GM21825 (cell line): ENCODE data around the gene MAML3.

Experiments used
- ATAC-seq: cut with Tn5 transposase; IDR thresholded peaks from one replicate; pipeline ENCODE4 v1.9.1; 2021; ENCODE audit warnings: mild to moderate bottlenecking, moderate library complexity; ENCODE audit not compliant: unreplicated experiment

The MAML3 gene

DNA sequence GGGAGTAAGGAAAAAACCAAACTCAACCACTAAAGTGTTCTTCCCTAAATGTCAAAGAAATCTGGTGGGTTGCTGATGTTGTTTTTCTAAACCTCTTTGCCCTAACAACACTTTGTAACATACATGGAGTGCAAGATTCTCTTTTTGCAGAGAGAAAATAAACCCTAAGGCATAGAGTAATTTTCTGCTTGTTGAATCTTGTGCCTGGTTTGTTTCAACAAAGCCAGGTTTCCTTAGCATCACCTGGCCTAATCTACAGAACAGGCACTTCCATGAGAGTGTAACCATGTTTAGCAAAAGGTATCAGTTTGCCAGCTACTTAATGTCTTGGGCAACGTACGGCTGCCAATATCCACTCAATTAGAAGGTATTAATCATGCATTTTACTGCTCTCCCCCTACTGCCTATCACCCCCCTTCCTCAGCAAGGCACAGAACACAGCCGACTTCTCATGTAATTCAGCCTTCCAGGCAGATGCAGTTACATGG lies 219.2 kb downstream of the MAML3 start:
- ATAC-seq = no peak

DNA sequence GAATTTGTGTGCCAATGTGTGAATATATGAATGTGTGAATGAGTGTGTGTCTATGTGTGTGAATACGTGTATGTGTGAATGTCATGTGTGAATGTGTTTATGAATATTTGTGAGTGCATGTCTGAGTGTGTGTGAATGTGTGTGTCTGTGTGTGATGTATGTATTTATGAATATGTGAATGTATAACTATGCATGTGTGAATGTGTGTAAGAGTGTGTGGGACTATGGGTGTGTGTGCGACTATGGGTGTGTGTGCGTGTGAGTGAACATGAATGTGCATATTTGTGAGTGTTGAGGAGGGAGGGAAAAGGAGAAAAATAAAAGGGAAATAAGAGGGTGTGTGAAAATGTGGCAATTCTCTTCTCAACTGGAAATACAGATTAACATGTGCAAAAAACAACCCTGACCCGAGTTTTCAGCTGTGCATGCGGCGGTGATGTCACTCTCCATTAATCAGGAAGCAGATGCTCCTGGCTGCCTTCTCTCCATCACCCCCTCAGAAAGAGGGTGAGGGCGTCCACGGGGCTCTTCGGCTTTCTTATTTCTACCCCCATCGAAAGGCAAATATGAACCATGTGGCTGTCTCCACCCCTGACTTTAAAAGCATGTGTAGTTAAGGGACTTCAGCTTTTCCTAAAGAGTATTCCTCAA lies 219.8 kb downstream of the MAML3 start:
- no peak for ATAC-seq

DNA sequence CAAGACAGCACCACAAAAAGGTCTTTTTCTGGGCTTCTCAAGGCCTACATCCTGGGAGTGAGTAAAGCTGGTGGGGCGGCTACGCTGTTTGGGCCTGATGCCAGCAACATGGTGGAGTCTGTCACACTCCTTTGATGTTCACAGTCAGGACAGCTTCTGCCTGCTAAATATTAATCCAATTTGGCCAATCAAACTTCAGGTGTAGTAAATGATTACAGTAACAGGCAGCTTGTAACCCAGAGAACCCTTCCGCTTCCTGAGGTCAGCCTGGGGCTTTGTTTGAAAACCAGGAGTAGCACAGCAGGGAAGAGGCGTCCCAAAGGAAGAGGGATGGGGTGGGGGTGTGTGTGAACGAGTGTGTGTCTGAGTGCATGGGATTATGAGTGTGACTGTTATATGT lies 220.4 kb downstream of the MAML3 start:
- ATAC-seq = no peak

DNA sequence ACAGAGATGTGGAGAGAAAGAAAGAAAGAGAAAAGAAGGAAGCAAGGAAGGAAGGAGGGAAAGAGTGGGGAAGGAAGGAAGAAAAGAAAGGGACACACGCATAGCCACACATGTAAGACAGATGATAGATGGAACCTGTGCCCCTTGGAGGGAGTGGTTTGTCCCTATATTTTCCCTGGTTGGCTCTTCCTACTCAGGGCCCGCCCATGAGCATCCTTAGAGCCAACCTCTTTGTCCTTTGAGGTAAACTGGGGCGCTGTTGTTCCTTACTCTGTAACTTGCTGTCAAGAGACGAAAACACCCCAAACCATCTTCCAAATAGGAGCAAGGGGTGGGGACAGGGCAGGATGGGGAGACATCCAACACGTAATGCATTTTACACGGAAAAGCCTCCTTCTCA lies 220.9 kb downstream of the MAML3 start:
- no peak for ATAC-seq

DNA sequence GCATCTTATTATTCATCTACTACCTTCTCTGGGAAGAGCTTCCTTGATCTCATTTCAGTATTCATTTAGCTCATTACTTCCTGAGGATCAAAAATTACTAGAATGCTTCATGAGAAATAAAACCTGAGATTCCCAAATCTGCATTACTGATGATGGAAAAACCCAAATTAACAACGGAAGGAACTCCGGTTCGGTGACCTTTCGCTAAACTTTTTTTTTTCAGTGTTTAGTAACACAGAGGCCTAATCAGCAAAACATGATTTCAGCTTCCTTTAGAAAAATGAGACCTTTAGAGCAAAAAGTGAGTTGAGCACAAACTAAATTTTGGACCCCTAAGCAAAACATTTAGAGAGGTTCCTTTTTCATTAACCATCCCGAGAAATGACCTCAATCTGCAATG lies 229.2 kb downstream of the MAML3 start:
- ATAC-seq = no peak

DNA sequence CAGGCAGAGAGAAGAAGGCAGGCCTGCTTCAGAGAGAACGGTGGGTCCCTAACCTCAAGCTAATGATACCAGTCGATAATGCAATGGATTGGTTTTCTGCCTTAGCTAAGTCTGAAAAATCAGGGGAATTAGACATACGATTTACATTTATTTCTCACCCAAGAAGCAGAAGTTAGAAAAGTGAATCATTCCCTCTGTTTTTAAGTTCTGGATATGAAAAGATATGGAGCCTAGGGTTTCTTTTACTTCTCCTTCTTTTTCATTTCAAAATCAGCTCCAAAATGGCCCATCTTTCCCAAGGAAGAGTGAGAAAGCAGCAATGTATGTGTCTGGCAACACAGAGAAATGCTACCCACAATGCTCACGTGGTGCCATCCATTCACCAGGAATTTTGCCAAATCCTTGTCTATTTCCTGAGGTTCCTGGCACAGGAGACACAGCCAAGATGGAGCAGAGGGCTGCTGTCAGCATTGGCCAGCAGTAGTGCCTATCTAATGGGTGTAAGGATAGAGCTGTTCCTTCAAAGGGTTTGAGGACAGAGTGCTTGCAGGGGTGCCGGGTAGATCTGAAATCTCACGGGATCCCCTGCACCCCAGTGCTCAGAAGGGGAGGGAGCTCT lies 231.5 kb downstream of the MAML3 start:
- ATAC-seq = no peak

DNA sequence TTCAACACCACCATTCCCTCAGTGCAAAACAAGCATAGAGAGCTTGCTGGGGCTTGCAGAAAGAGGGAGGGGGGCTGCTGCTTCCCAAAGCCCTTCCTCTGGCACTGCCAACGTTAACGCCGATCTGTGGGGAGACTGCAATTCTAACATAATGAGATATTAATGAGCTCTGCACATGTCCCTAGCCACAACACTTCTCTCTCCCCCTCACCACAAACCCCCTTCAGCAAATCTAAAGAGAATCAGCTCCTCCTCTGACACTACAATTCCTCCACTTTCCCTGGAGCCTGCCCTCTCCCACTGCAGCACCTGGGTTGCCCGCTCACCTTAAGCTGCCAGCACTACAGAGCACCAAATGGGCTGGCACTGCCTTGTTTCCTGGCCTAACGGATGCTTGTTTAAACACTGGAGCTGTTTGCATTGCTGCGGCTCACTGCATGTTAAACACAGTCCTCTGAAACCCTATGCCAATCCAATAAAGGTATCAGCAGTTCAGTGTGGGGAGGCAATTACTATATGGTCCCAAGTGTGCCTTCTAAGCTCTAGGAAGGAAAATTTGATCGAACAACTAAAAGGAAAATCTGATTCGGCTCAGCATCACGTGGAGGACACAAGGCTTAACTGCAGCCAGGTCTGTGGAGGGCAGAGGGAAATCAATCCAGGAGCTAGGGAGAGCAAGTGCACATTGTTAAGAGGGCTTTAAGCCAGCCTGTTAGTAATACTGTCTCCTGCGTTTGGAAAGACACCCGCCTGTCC lies 232.4 kb downstream of the MAML3 start:
- no peak for ATAC-seq

DNA sequence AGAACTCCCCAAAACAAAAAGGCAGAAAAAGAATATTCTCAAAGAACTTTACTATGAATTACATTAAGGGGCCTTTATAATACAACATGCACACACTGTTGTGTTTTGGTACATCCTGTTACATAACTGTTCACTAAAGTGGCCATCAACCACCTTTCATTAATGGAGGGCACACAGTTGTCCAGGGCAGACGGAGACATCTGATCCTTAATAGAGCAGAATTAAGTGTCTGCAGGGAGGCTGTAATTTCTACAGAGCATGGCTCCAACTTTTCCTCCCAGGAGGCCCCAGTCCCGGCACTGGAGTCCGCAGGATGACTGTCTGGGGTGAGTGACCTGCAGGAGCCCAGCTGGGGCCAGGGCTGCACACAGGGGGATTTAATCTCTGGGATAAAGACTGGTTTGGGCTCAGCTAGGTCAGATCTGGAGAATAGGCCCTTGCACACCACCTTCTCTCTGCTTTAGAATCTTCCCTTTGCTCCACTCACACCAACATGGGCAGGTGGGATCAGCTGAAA lies 233.4 kb downstream of the MAML3 start:
- no peak for ATAC-seq

DNA sequence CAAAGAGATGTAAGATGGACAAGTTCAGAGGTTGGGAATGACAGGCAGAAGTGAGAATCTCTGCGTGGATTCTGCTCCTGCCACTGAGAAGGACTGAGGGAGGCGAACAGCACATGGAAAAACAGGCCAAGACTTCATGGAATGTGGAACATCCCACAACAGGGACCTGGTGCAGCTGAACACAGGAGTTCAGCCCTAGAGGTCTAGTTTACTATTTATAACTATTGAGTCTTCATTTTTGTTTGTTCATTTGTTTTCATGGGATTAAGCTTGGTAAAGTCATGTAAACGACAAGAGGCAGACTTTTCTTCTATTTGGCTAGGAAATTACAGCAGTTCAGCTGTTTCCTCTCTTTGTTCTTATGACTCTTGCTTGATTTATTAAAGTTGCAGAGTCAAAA lies 234.5 kb downstream of the MAML3 start:
- ATAC-seq = no peak

DNA sequence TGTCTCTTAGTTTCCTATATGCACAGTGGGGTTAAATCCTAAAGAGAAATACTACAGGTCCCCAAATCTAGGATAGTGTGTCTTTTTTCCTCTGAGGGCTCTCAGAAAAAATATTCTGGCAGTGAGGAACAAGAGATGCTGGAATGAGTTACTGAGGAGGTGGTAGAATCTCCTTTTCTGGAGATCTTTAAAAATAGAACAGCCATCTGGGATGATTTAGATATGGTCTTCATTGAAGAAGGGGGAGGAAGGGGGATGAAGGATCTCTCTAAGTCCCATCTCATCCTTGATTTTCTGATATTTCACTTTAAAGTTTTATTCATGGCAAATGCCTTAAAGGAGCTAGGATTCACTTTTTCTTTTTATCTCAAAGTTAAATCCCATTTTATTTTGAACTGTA lies 235.0 kb downstream of the MAML3 start:
- no peak for ATAC-seq

DNA sequence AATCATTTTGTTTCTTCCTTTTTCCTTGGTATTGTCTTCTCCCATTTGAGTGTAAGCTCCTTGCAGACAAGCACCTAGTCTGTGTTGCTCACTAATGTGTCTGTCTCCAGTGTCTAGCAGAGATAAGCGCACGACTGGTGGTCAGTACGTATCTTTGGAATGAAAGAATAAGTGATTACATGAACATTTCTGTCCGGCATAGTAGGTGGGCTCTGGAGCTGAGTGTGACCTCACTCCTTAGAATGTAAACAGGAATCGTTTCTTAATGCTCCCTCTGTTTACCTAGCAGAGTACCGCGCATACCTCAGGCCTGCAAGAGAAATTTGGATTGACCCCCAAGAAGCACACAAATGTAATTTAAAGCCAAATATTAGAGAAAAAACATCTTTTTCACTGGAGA lies 235.4 kb downstream of the MAML3 start:
- ATAC-seq = no peak

DNA sequence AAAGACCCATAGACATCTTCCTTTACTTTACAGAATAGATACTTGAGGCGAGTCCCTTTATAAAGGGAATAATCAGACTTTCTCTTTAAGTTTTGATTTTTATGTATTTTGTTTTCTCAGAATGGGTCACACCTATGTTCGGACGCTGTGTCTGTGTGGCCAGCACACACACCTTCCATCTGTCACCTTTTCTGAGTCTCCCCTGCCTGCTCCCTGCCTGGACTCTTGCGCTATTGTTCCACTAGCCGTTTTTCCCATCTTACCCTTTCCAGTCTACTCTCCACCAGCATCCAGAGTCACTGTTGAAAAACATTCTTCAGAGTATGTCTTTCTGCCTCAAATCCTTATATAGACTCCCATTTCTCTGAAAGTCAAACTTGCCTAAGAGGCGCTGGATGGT lies 236.1 kb downstream of the MAML3 start:
- ATAC-seq = no peak

DNA sequence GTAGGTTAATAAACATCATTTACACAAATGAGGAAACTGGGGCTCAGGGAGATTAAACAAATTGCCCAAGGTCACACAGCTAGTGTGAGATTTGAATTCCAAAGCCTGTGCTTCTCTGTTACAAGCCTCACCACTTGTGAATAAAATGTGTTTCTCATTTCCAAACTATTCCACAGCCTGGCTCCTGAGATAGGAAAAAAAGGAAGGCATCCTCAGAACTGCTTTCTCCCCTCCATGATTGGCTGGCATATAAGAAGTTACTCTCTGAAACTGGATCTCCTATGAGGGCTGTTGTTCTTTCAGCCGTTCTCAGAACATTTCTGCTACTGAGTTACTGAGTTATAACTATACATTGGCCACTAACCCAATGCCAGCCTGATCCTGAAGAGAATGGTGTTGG lies 237.9 kb downstream of the MAML3 start:
- ATAC-seq = no peak

DNA sequence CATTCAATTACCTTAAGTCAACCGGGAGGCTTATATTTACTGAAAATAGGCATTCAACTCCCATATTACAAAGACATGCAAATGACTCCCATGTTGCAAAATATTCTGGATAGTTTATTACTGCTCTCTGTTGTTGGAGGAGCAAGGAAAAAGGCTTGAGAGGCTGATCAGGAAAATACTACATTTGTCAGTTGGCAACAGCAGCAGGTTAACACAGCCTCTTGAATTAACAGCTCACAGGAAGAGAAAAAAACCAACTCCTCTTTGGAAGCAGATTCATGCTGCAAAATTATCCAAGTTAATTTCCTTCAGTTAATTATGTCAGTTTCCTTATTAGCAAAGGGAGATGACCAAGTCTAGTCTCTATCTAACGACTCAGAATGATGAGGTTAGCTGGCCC lies 238.9 kb downstream of the MAML3 start:
- no peak for ATAC-seq

DNA sequence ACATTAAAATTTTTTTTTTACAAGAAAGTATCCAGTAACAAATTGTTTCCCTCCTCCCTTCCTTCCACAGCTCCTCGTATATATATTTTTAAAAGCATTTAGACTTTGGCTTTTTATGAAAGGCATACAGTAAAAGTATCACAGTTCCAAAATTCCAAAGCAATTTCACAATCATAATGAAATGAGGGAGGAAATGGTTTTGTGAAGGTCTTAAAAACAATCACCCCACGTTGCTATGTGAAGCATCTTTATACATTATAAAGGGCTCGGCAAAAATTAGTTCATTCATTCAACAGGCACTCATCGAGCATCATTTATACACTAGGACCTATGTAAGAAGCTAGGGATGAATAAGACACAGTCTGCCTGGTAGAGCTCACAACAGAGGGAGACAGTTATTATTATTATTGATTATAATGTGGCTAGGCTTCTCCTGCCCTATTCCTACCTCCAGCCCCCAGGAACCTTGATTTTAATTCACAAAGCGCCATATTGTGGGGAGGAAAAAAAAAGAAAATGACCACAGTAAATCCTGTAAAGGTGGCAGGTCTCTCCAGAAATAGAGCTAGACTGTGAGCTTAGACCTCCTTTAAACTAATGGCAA lies 239.9 kb downstream of the MAML3 start:
- ATAC-seq = no peak

DNA sequence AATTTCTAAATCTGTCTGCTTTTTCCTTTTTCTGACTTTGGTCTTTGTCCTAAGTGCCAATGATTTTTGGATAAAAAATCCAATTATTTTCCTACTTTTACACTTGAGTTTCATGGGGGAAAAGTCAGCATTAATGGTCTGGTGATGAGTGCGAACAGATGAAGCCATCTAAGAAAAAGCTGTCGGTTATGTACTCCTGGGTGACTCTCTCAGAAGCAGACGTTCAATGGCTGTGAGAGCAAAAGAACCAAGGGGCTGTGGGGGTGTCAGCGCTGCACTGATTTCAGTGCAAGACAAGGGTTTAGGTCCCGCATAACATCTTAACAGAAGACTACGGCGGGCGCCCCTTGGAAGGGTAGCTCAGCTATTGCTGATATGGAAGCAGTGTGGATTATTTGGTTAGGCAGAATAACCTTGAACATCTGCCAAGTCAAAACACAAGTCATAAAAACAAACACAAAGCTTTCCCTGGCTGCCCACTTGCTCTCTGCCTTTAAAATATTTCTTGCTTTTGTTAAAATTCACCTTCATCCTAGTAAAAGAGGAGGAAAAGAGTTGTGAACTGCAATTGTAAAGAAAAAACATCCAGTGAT lies 240.5 kb downstream of the MAML3 start:
- ATAC-seq = no peak

DNA sequence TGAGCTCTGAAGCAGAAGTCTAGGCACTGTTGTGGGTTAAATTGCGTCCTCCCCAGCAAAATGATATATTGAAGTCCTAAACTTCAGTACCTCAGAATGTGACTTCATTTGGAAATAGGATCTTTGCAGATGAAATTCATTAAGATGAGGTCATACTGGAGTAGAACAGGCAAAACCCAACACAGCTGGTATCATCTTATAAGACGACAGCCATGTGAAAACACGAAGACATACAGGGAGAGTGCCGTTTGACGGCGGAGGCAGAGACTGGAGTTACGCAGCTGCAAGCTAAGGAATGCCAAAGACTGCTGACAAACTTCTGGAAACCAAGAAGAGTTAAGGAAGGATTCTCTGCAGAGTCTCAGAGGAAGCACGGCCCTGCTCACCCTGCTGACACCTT lies 241.5 kb downstream of the MAML3 start:
- no peak for ATAC-seq

DNA sequence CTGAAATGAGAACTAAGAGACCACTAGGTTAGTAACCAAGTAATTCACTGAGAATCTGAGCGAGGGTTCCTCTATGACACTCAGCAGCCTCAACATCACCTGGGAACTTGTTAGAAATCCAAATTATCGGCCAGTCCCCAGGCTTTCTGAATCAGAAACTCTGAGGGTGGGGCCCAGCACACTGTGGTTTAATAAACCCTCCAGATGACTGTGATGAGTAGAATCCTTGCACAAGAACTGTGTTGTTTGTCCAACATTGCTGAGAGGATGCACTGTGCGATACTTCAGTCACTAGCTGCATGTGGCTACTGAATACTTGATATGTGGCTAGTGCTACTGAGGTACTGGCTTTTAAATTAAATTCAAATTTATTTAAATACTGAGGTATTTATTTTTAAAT lies 243.9 kb downstream of the MAML3 start:
- ATAC-seq = no peak

DNA sequence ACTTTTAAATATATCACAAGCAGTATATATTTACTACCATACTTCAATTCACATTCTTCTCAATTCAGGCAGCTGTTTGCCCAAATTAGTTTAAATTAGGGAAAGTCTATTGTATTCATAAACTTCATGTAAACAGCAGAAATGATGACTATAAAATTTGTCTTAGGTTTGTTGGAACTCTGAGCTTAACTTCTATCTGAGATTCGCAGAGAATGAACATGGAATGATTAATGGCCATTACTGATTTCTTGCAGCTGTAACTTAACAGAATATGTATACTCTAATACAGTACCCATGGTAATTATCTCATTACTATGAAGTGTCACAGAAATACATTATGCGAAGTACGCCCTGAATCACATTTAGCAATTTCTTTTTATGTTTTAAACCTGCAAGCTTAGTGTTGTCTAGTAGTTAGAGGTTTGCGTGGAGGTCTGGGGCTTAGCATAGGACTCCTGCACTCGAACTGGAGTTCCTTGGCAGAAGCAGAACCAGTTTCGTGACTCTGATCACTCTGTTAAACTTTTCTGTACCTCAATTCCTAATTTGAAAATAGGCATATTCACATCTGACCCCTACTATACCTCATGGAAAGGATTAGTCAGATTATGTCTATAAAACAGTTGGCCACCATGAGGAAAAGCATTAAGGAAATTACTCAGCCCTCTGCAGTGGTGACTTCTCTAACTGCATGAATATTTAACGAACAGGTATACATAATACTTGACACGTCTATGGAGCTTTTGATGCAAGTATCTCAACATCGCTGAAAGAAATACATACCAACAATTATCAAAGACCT lies 245.1 kb downstream of the MAML3 start:
- ATAC-seq = no peak
